GM10266 (cell line): ENCODE data around the gene PLD1.

Source experiments
- DNase-seq: peaks from one replicate; pipeline ENCODE4 v3.0.0; 2012; ENCODE audit errors: extremely low spot score
- CTCF ChIP-seq: IDR thresholded peaks from 2 replicates; pipeline ENCODE4 v1.5.1; 2012; ENCODE audit warnings: mild to moderate bottlenecking, low read depth; ENCODE audit not compliant: control insufficient read depth, insufficient read depth; ENCODE audit errors: missing control alignments

PLD1 gene

DNA sequence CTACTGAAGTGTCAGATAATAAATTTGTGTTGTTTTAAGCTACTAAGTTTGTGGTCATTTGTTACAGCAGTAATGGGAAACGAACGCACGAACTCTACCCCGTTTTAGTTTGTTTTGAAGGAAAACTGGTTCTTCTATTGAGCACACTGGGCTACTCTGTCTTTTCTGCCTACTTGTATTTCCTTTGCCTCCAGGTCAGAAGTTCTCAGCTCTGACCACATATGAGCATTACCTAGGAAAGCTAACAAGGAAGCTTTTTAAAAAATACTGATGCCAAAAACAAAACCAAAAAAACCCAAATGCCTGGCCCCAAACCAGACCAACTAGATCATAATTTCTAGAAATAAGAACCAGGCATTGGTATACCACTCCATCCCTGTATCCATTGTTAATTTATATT is 193.5 kb downstream of the PLD1 start:
- no peak for TF ChIP-seq CTCF
- no peak for DNase-seq

DNA sequence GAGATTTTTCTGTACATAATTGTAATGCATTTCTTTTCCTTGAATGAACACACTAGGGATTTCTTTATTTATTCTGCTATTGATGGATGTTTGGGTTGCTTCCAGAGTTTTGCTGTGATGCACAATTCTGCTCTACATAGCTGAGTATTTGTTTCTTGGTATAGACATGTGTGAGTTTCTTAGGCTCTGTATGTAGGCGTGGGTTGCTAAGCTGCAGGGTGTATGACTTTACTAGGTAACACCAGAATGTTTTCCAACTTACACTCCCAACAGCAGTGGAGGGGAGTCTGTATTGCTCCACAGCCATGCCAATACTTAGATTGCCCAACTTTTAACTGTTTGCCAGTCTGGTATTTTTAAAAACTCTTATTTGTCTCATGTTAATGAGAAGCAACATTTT is 194.6 kb downstream of the PLD1 start:
- TF ChIP-seq CTCF, result no peak
- no peak for DNase-seq

- no peak for DNase-seq
Observed at GRCh38 chr3:171615281-171615680, 195.0 kb downstream of the PLD1 start.

GRCh38 chr3:171614318-171614921 is 195.9 kb downstream of the PLD1 start:
- peak; percentile 48 for TF ChIP-seq CTCF
- DNase-seq, result peak; percentile 36

More at GRCh38 chr3:171615281-171615680, 195.0 kb downstream of the PLD1 start:
- TF ChIP-seq CTCF, result no peak

GRCh38 chr3:171607452-171607851 is 202.8 kb downstream of the PLD1 start:
- no peak for TF ChIP-seq CTCF
- DNase-seq, result no peak

DNA sequence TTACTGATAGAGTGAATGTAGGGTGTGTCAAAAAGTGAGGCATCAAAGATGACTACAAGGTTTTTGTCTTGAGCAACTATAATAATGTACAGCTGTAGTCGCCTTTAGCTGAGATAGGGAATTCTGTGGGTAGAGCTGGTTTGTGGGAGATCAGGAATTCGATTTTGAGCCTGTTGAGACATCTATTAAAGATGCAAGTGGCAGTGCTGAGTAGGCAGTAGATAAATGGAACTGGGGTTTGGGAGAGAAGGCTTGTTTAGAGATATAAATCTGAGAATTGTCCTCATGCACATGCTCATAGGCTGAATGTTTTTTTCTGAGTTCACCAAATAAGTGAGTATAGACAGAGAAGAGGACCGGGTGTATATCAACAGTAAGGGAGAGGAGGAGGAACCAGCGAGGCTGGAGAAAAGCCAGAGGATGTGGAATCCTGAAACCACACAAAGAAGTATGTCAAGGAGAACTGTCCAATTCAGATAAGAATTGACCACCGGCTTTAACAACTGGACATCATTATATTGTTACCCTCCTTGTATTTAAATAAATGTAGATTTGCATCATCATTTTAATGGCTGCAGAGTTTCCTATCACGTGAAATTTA is 204.0 kb downstream of the PLD1 start:
- DNase-seq, result no peak
- no peak for TF ChIP-seq CTCF

DNA sequence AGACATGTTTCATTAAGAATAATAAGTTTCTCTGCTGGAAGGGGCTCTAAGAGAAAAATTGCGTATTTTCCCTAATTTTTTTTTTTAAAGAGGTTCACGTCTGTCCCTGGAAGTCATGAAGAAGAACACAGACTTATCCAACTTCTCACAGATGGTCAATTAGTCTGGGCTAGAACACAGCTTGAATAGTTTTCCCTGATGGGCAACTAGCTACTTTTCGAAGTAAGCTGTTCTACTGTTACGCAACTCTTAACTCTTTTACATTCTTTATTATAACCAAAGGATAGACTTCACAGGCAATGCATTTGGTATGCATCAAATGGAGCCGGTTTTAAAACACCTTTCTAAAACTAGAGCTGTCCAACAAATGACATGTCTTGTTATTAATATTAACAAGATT is 205.9 kb downstream of the PLD1 start:
- no peak for TF ChIP-seq CTCF
- DNase-seq, result no peak
